Stimulated activated CD4-positive, alpha-beta T cell treated with anti-CD3 and anti-CD28 coated beads, TNF-alpha, amount 100 ng/mL, for 1 hour (primary cell): ENCODE data around the gene SKIDA1.
"Not testable (repeated sequence)": the region's sequence is repeated elsewhere in the genome, so short reads cannot be mapped to it uniquely, and the experiment has no call there.

Source experiments
- DNase-seq, 3 donors: peaks; one replicate each; pipeline ENCODE4 v3.0.0-alpha.2; 2020; ENCODE audit warnings: low read depth in 3 of 3, low spot score in 1 of 3

The SKIDA1 gene

GRCh38 chr10:21525367-21526187, at the start of gene SKIDA1:
Gene SKIDA1 (minus strand): TSS chr10:21525682. CDS start chr10:21517822, 7,860 bp downstream.
- DNase-seq = peak in 1 of 3 donors; percentile 57

- not testable (repeated sequence) for DNase-seq
Measured at GRCh38 chr10:21574514-21574913, 49.0 kb upstream of the SKIDA1 start.

GRCh38 chr10:21572578-21572977, 47.1 kb upstream of the SKIDA1 start:
- DNase-seq = no peak

GRCh38 chr10:21570761-21571521, 45.5 kb upstream of the SKIDA1 start:
- no peak for DNase-seq

GRCh38 chr10:21558984-21559383, 33.5 kb upstream of the SKIDA1 start:
- DNase-seq = not testable (repeated sequence)

- no peak for DNase-seq
Measured at GRCh38 chr10:21556527-21556926, 31.0 kb upstream of the SKIDA1 start.

- no peak for DNase-seq
Measured at GRCh38 chr10:21552638-21553037, 27.2 kb upstream of the SKIDA1 start.

GRCh38 chr10:21547246-21547645, 21.8 kb upstream of the SKIDA1 start:
- no peak for DNase-seq

GRCh38 chr10:21540701-21541100, 15.2 kb upstream of the SKIDA1 start:
- DNase-seq = not testable (repeated sequence)

- no peak for DNase-seq
Measured at GRCh38 chr10:21536874-21537273, 11.4 kb upstream of the SKIDA1 start.

GRCh38 chr10:21535976-21536375, 10.5 kb upstream of the SKIDA1 start:
- DNase-seq = not testable (repeated sequence)

- DNase-seq = no peak
Measured at GRCh38 chr10:21535494-21535965, 10.0 kb upstream of the SKIDA1 start.

GRCh38 chr10:21534604-21535493, 9.4 kb upstream of the SKIDA1 start:
- DNase-seq = peak in 1 of 3 donors; percentile 38

GRCh38 chr10:21534280-21534586, 8.8 kb upstream of the SKIDA1 start:
- DNase-seq = no peak

GRCh38 chr10:21533467-21534279, 8.2 kb upstream of the SKIDA1 start, which contains the start of gene MLLT10:
Gene MLLT10 (plus strand): TSS chr10:21534232. CDS start chr10:21534645, 413 bp downstream.
- peak; percentile 78 to 88 (median 79) for DNase-seq

- DNase-seq = no peak
Measured at GRCh38 chr10:21532694-21533466, 7.4 kb upstream of the SKIDA1 start.

GRCh38 chr10:21531164-21531563, 5.7 kb upstream of the SKIDA1 start:
- DNase-seq = no peak

- DNase-seq = no peak
Measured at GRCh38 chr10:21530641-21531040, 5.2 kb upstream of the SKIDA1 start.

- no peak for DNase-seq
Measured at GRCh38 chr10:21530168-21530567, 4.7 kb upstream of the SKIDA1 start.
